Effector CD4-positive, alpha-beta T cell (primary cell): Measurements from ENCODE around the gene ZACN.
A peak's percentile ranks its signal among the peaks of the same experiment; 100 is the strongest.

Experiments
- DNase-seq: peaks from one replicate; pipeline ENCODE4 v3.0.0-alpha.2; 2020

The ZACN gene

DNA sequence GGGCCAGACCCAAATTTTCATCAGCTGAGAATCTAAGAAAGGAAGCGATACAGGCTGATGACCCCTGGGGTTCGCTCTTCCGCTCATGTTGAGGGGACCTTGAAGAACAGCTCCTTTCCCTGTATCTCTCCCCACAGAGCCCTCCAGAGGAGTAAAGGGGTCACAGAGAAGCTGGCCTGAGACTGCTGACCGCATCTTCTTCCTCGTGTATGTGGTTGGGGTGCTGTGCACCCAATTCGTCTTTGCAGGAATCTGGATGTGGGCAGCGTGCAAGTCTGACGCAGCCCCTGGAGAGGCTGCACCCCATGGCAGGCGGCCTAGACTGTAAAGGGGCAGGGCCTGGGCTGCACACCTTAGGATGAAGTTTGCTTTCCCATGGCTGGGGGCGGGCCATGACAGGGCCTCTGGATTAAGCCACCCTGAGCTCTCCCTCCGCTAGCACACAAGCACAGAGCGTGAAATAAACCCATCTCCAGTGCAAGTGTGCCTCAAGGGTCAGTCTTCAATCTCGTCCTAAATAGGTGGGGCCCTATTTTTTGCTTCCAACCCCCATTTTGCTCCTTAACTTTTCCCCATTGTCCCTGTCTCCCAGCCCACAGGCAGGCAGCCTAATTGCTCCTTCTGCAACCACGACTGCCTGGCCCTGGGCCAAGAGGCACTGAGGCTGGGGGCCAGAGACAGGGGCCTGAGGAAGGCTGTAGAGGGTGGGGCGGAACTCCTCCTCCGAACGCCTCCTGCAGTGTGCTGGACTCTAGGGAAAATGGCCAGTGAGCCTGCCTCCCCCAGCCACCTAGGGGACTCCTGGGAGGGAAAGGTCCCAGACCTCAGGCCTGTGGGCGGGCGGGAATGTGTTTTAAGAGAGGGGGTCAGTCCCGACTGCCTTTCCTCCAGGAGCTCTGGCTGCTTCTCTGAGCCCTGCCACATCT lies 3.6 kb downstream of the ZACN start:
- DNase-seq, result no peak

DNA sequence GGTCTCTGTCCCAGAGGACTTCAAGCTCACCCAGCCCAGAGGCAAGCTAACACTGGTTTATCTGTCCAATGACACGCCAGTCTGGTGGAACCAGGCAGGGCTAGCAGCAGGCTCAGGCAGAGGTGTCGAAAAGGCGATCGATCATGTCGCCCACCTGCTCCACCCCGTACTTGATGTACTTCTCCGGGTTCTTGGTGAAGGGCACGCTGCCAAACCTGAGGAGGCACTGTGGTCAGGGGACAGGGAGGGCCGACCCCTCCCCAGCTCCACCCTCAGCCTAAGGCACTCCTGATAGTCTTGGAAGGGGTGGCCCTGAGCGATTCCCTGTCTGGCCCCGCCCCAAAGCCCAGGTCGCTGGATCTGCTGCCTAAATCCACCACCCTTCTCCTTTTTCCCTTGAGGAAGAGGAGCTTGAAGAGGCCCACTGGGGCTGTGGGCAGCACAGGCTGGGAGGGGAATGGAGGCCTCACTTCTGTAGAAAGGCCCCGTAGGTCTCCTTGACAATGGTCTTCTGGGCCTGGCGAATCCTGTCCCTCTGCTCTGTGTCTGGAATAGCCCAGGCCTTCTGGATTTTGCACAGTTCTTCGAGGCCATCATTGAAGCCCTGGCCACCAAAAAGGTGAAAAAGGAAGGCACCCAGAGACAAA lies 4.7 kb downstream of the ZACN start:
- no peak for DNase-seq

DNA sequence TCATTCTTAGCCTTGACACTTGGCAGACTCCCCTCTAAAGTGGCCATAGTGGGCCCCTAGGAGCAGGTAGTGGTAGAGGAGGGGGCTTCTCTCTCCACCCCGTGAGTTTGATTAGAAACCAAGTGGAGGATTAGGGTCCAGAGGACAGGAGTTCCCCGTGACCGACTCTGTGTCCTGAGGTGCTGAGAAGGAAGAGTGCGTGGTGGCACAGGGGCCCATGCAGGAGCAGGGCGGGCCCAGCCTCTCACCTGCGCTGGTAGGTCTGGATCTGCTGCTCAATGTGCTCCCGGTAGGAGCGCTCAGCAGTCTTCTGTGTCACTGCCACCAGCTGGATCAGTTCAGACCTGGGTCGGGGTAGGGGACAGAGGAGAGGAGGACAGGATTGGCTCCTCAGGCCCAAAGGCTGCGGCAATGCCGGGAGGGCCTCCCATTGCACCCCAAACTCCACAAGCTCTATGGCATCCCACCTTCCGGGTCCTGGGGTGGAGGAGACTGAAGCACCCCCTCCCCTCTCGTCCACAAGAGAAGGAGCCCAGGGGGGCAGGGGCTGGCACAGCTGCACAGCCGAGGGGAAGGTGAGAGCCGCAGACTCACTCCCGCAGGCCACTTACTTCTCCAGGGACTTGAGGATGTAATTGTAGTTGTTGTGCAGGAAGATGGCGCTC lies 6.2 kb downstream of the ZACN start:
- DNase-seq, result no peak

DNA sequence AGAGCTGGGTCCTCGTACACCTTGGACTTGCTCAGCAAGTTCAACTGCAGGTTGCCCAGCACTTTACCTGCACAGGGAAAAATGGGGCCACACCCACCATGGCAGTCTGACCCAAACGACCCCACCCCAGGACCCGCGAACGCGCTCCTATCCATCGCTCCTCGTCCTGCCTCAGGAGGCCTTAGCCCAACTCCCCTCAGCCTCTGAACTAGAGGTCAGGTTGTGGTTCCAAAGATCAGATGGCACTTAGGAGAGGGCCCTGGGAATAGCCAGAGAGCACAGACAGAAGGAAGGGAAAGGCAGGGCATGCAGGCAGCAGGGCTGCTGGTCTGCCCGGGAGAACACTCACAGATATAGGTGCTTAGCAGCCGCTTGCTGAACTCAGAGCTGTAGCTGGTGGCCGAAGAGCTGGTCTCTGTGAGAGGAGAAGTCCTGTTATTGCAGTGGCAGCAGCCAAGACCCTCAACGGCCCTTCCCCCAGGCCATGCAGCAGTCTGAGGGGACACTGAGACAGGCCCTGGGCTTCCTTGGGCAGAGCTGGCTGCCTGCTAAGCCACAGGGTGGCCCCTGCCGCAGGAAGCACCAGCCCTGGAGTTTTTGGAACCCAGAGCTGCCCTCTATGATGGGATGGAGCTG lies 6.9 kb downstream of the ZACN start:
- DNase-seq, result no peak

DNA sequence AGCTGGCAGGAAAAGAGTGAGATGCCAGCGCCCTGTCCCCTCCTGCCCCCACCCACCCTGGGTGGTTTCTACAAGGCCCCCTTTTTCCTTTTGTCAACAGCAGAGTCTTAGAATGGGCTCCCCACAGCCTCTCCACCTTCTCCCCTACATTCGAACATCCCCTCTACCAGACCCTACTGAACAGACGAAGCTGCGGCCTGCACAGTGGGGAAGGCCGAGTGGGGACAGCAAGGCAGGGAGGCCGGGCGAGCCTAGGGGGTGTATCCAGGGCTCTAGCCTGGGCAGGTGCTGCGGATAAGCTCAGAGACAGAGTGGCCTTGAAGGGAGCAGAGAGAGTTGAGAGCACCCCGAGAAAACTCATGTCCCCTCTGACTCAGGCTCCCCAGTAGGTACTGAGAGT lies 7.4 kb downstream of the ZACN start:
- DNase-seq, result no peak

DNA sequence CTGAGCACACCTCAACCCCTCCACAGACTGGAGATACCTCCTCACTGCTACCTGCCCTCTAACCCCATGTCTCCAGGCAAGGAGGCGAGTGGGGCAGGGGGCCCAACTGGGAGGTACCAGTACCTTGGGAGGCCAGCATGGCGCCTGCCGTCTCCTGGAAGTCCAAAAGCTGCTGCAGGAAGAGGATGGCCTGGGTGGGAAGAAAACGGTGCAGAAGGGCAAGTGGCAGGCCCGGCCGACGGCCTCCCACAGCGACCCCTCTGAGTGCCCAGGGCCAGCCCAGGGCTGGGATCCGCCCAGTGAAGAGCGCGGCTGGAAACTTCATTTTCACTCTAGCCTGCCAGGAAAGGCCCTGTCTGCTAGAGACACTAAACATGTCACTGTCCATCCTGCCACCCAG lies 8.5 kb downstream of the ZACN start:
- DNase-seq, result no peak

DNA sequence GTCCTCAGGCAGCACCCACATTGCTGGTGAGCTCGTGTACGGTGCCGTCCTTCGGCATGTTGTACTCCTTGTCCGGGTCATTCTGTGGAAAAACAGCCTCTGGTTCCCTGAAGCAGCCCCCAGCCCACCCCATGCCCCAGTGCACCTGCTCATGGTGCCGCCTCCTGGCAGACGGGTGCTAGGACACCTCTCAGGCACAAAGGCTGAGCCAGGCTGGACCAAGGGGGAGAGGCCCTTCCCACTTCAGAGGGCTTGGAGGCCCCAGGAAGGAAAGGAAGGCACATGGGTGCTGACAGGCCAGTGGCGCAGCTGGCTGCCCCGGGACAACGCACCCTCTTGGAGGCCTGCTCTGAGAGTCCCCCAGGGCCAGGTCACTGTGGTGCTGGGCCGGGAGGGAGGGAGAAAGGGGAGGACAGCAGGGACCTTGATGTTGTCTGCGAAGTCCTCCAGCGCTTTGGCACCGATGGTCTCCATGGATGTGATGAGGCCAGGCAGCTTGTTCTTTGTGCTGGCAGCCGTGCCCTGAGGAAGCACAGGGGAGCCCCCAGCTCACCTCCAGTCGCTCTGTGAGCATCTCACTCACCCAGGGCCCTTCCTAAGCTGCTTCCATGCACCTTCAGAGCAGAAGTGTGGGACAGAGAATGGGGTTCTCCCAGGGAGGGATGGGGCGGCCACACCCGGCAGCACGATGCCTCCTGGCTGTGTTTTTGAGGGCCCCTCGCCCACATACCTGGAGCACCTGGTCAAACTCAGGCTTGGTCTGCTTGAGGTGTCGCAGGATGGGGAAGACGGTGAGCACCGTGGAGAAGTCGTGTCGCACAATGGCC lies 9.3 kb downstream of the ZACN start:
- no peak for DNase-seq

DNA sequence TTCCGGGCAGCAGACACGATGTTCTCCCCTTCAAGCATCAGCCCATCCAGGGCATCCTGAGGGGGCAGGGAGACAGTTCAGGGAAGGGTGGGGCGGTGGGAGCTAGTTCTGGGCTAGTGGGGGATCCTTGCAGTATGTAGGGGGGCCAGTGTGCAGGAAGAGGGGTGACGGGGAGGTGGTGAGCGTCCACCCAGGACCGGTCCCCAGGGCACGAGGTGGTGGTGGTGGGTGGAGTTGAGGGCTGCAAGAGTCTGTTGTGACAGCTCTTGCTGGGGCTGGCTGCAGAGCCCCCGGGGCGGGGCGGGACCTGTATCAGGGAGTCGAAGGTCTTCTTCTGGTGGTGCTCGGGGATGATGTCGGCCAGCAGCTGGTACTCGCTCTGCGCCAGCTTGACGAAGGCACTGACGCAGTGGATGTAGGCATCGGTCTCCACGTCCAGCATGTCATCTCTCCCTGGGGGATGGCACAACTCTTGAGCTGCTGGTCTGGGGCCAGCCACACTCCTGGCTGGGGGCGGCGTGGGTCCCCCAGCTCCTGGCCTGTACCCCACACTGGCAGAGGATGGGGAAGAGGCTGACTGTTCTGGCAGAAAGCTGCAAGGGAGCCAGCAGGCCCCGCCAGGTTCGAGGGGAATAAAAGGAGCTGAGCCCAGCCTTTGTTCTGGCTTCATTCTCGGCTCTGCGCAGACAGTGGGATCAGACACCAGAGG lies 10.0 kb downstream of the ZACN start:
- no peak for DNase-seq

DNA sequence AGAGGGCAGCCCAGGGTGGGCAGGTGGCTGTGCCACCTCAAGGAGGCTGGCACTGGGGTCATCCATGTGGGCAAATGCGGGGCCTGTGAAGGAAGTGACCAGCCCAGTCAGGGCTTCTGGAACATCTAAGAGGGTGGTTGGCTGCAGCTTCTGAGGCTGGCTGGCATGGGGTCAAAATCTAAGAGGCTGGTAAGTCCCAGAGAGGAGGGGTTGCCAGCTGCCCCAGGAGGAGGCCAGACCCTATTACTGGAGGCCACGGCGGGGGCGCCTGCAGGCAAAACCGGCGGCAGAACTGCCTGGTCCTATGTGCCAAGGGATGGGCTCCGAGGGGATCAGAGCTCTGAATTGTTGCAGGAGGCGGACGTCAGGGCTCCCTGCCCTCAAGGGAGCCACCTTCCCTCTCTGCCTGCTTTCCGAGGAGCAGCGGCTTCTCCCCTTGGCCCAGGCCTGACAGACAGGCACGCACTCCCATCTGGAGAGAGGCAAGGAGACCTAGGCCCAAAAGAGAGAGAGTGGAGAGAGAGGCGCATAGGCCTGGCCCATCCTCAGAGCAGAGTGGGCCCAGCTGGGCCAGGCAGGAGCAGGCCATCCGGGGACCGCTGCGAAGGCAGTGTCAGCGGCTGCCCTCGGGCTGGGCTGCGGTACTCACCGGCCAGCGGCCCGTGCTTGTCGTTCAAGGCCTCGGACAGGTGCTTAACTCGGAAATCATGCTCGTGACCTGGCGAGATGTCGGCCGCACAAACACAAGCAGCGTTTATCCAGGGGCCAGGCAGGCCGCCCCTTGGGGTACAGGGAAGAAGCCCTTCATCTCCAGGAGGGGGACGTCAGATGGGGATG lies 10.9 kb downstream of the ZACN start:
- DNase-seq, result no peak

DNA sequence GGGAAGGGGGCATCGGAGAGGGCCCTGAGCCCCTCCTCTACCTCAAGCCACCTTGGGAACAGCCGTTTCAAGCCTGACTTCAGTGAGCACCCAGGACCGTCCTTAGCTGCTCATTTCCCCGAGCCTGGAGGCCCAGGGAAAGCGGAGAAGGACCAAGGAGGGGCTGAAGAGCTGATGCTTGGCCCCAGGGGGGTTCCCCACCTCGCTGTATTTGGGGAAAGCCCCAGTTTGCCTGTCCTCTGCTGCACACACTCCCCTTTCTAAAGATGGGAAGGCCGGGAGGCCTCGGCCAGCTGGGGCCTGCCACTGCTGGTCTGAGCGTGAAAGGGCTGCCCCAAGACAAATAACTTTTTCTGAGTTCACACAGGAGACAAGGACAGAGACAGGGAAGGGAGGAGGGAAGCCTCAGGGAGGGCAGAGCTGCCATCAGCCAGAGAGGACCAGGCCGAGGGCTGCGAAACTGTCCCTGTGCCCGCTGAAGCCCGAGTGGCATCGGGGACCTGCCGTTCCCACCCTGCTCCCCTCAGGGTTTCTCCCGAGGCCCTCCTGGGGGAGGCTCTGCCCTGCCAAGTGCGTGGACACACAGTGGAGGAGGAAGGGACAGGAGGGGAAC lies 11.6 kb downstream of the ZACN start:
- DNase-seq, result no peak

DNA sequence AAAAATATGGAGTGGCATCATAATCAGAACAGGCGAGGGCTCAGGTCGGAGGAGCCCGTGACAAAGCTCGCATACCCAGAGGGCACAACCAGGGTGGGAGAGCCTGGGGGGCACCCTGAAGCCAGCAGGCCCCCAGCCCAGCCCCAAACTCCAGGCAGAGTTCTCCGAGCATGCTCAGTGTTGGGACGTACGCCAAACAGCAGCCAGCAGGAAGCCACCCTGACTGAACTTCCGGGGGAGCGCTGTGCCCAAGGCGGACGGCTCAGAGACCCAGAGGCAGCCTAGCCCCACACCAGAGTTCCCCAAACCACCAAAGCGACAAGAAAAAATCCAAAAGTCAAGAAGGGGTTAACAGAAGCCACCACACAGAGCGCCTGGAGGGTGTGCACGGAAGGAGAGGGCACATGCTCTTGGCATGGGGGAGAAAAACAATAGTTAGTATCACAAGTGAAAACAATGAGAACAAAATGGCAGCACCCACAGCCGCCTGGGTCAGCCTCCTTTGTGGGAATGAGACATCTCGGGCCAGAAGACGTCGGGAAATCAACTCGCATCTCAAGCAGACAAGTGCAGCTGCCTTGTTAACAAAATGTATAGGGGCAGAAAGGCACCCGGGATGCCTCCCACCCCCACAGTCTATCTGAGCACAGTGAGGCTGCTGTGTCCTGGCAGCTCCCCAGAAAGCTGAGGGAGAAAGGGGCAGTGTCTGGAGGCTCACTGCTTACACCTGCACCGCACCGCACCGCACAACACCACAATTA lies 12.7 kb downstream of the ZACN start:
- no peak for DNase-seq

DNA sequence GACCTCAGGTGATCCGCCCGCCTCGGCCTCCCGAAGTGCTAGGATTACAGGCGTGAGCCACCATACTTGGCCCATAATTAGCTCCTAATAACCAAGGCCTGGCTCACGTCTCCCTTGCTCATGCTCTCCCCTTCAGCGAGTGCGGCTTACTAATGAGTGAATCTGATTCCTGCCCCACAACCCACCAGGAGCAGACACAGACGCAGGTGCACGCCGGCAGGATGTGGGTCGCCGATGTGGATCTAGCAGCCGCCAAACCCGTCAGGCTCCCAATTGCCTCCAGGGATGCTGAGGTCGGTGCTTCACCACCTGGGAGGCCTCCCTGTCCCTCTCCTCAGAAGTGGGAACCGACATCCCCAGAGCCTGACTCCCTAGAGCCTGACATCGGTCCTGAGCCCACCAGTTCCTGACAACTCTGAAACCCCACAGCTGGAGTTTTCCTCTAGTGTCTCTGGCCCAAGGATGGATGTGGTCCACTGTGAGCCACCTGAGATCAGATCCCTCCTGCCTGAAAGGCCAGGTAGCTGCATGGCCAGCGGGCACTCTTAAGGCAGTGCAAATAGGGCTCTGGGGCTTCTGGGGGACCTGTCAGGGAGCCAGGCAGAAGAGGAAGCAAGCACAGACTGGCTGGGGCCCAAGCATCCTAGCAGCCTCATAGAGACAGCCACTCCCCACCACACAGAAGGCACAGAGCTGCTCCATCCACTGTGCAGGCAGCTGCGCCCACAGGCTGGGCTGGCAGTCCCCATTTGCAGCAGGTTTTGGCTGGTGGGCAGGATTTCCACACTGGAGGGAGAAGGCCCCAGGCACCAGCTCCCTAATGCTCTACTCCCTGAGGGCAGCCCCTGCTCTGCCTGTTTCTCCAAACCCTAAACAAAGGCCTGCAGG lies 13.8 kb downstream of the ZACN start:
- DNase-seq, result no peak

DNA sequence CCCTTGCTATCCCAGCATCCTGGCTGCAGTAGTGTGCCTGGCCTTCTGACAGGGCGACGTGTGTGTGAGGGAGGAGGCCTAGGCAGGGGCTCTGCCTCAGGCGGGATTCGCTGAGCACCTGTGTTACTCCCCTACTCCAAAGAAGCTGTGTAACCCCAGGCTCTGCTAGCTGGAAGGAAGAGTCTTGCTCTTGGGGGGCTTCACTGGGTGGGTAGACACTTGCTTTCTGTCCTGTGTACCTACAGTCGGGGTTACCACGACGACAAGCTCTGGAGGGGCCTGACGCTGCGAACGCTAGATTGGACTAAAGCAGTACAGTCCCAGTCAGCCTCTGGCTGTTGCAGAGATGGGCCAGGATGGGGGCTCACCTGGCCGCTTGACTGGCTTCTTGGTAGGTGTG lies 15.1 kb downstream of the ZACN start:
- no peak for DNase-seq

DNA sequence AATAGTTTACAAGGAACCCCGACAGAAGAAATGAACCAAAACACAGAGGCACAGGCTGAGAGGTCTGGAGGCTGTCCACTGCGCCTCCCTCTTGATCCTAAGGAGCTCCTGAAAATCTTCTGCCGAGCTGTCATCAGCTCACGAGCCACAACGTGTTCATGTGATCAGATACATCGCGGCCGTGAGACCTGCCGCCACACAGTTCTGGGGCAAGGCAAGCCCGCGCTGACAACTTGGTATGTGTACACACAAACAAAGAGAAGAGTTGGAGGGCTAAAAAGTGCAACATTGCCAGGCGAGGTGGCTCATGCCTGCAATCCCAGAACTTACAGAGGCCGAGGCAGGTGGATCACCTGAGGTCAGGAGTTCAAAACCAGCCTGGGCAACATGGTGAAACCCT lies 17.0 kb downstream of the ZACN start:
- no peak for DNase-seq

DNA sequence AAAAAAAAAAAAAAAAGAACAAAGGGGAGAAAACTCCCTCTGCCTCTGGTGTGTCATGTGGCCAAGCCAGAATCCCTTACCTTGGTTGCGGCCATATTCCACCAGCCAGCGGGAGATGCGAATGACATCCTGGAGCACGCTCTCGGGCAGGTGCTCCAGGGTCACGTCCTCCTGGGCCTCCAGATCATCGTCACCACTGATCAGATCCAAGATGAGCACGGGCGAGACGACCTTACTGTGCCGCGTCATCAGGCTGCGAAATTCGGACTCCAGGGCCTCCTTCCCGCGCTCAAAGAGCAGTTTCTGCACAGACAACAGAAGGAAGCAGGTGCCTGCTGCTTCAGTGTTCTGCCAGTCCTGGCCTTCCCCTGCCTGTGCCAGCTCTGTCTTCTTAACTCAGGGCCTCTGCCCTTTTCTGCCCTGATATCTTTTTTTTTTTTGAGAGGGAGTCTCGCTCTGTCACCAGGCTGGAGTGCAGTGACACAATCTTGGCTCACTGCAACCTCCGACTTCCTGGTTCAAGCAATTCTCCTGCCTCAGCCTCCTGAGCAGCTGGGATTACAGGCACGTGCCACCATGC lies 18.8 kb downstream of the ZACN start:
- no peak for DNase-seq

DNA sequence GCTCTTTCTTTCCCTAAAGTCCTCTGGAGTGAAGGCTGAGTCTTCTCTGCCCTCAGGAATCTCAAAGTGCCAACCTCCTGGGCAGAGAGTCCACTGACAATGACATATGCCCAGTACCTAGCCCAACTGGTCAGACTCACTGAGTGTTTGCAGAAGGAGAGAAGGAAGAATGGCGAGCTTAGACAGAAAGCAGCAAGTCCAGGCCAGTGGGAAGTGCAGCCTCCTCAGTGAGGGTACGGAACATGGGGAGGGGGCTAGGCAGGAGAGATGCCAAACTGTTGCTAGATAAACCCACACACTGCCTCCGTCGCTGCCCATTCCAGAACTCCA lies 23.9 kb downstream of the ZACN start:
- DNase-seq, result no peak

DNA sequence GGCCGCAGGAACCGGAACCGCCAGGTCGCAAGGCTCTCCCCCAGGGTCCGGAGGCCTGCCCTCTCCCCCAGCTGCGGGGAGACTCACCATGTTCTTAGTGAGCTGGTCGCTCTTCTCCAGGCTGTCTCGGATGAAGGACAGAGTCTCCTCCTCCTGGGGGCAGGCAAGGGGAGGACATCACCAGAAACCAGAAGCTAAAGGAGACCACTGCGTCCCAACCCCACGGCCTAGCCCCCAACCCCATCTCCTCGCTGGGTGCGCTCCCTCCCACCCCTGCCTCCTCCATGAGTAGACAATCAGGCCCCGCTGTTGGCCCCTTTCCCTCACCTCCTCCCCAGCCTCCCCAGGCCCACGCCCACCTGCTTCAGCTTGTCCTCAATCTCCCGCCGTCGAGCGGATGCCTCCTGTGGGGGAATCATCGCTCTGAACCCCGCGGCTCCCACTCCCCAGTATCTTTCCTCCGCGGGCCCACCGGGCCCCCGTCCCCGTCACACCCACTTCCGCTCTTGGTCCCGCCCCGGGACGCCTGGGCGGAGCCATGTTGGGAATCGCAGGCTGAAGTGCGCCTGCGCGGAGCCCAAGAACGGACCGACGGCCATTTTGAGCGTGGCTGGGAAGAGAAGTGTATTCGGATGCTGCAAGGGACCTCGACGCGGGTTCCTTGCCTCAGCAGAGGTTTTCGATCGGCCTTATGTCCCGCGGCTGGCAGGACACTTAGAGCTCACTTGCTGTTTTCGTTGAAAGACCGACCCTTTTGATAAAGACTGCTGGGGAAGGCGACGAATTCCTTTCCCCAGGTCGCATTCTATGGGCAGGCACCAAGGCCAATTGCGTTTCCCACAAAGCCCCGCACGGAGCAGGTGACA lies 24.5 kb downstream of the ZACN start, which contains the start of gene EXOC7:
Gene EXOC7 (minus strand): TSS at position 514 of the 866 bp plus-strand sequence. CDS start 95 bp downstream, at position 419.
- peak; percentile 86 for DNase-seq
